ENCODE measurements around the gene ACTR3.
A peak's percentile ranks its signal among the peaks of the same experiment; 100 is the strongest.

ACTR3 gene

GRCh38 chr2:113966171-113966570, 76.3 kb downstream of the ACTR3 start:
- H3K4me3 ChIP-seq (ENCODE audit: low read depth, low read length), result no peak overlapping the region
- H3K27me3 ChIP-seq (replicated peaks), result no peaks in the 10 kb centered on the region
- no peak for TF ChIP-seq CTCF (IDR thresholded peaks at IDR 0.05; ENCODE audit: low read depth, low read length, missing control alignments)
- in situ Hi-C loops (cut with HindIII; ENCODE audit: low pct_ligation_motif_present, low sequenced_read_pairs), result loop anchor here (25.0 kb wide), 1 partner anchor 204 kb away; the partner anchor contains the start of gene SLC35F5
- H3K27ac ChIP-seq, result no peak overlapping the region
- peaks cover 31% of the 10 kb centered on the region for H3K36me3 ChIP-seq (replicated peaks)
- DNase-seq, result no peak

GRCh38 chr2:113966832-113967231, 76.9 kb downstream of the ACTR3 start:
- DNase-seq, result peak; percentile 35
- Histone ChIP-seq H3K4me3 (ENCODE audit: low read depth, low read length) (no peak overlapping the region), H3K27ac (no peak overlapping the region), H3K36me3 (replicated peaks) (peaks cover 35% of the 10 kb centered on the region), H3K27me3 (replicated peaks) (no peaks in the 10 kb centered on the region)
- in situ Hi-C loops (cut with HindIII; ENCODE audit: low pct_ligation_motif_present, low sequenced_read_pairs), result loop anchor here (25.0 kb wide), 1 partner anchor 205 kb away; the partner anchor contains the start of gene SLC35F5
- TF ChIP-seq CTCF (IDR thresholded peaks at IDR 0.05; ENCODE audit: low read depth, low read length, missing control alignments), result no peak

GRCh38 chr2:113967272-113967671, 77.4 kb downstream of the ACTR3 start:
- H3K4me3 ChIP-seq (ENCODE audit: low read depth, low read length), result no peak overlapping the region
- H3K27ac ChIP-seq, result no peak overlapping the region
- H3K27me3 ChIP-seq (replicated peaks), result no peaks in the 10 kb centered on the region
- no peak for TF ChIP-seq CTCF (IDR thresholded peaks at IDR 0.05; ENCODE audit: low read depth, low read length, missing control alignments)
- H3K36me3 ChIP-seq (replicated peaks), result peaks cover 36% of the 10 kb centered on the region
- no peak for DNase-seq
- in situ Hi-C loops (cut with HindIII; ENCODE audit: low pct_ligation_motif_present, low sequenced_read_pairs), result loop anchor here (25.0 kb wide), 1 partner anchor 205 kb away; the partner anchor contains the start of gene SLC35F5

- in situ Hi-C loops (cut with HindIII; ENCODE audit: low pct_ligation_motif_present, low sequenced_read_pairs), result loop anchor here (25.0 kb wide), 1 partner anchor 210 kb away; the partner anchor contains the start of gene SLC35F5
- H3K4me3 ChIP-seq (ENCODE audit: low read depth, low read length), result no peak overlapping the region
- no peaks in the 10 kb centered on the region for H3K27me3 ChIP-seq (replicated peaks)
- DNase-seq, result no peak
- no peak overlapping the region for H3K27ac ChIP-seq
- H3K36me3 ChIP-seq (replicated peaks), result peaks cover 38% of the 10 kb centered on the region
- TF ChIP-seq CTCF (IDR thresholded peaks at IDR 0.05; ENCODE audit: low read depth, low read length, missing control alignments), result no peak
Measured at GRCh38 chr2:113972766-113973165, 82.9 kb downstream of the ACTR3 start.

- no peak for DNase-seq
- TF ChIP-seq CTCF (IDR thresholded peaks at IDR 0.05; ENCODE audit: low read depth, low read length, missing control alignments), result no peak
- H3K4me3 ChIP-seq (ENCODE audit: low read depth, low read length), result no peak overlapping the region
- in situ Hi-C loops (cut with HindIII; ENCODE audit: low pct_ligation_motif_present, low sequenced_read_pairs), result loop anchor here (25.0 kb wide), 1 partner anchor 212 kb away; the partner anchor contains the start of gene SLC35F5
- H3K27me3 ChIP-seq (replicated peaks), result no peaks in the 10 kb centered on the region
- no peak overlapping the region for H3K27ac ChIP-seq
- H3K36me3 ChIP-seq (replicated peaks), result peaks cover 38% of the 10 kb centered on the region
Measured at GRCh38 chr2:113973810-113974209, 83.9 kb downstream of the ACTR3 start.

GRCh38 chr2:113974727-113975126, 84.8 kb downstream of the ACTR3 start:
- DNase-seq, result no peak
- H3K27me3 ChIP-seq (replicated peaks), result no peaks in the 10 kb centered on the region
- no peak overlapping the region for H3K4me3 ChIP-seq (ENCODE audit: low read depth, low read length)
- TF ChIP-seq CTCF (IDR thresholded peaks at IDR 0.05; ENCODE audit: low read depth, low read length, missing control alignments), result no peak
- H3K27ac ChIP-seq, result no peak overlapping the region
- in situ Hi-C loops (cut with HindIII; ENCODE audit: low pct_ligation_motif_present, low sequenced_read_pairs), result loop anchor here (25.0 kb wide), 1 partner anchor 212 kb away; the partner anchor contains the start of gene SLC35F5
- peaks cover 31% of the 10 kb centered on the region for H3K36me3 ChIP-seq (replicated peaks)
